Stimulated activated CD4-positive, alpha-beta T cell treated with anti-CD3 and anti-CD28 coated beads, TNF-alpha, amount 100 ng/mL, for 1 hour (primary cell): ENCODE measurements around the gene LRRN4CL.
"Not testable (repeated sequence)": the region's sequence is repeated elsewhere in the genome, so short reads cannot be mapped to it uniquely, and the experiment has no call there.

Source experiments
- DNase-seq, 3 donors: peaks; one replicate each; pipeline ENCODE4 v3.0.0-alpha.2; 2020; ENCODE audit warnings: low read depth in 3 of 3, low spot score in 1 of 3

The LRRN4CL gene

DNA sequence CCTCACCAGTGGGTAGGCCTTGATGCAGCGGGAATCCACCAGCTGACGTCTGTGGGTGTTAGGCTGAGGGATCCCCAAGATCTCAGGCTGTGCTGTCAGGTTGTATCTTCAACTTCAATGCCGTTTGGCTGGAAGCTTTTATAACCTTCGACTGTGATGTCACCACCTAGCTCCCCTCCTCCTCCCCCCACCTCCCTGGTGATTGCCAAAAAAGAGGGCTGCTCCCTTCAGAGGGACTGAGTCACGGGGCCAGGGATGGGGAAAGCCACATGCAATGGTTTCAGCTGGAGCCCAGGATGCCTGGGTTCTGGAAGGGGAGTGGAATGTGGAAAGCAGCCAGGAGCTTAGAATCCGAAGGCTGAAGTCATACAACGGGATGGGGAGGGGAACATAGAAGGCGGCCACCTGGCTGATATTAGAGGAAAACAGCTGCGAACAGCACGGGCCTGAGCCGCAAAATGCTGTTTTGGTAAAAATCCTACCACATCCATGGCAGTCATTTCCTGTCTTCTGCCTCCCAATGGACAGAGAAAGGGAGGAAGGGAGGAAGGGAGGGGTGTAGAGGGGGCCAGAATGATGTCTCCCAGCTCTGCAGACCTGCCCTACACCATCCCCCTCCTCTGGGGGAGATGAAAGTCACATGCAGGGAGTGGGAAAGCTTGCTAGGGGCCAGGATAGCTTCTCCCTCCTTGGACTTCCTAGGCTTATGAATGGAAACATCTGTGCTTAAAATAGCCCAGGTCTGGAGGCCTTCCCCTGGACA lies at the start of gene LRRN4CL:
LRRN4CL (minus strand) TSS at position 110 of the 763 bp plus-strand sequence. CDS start 1,022 bp downstream, outside the sequence.
- DNase-seq: no peak

DNA sequence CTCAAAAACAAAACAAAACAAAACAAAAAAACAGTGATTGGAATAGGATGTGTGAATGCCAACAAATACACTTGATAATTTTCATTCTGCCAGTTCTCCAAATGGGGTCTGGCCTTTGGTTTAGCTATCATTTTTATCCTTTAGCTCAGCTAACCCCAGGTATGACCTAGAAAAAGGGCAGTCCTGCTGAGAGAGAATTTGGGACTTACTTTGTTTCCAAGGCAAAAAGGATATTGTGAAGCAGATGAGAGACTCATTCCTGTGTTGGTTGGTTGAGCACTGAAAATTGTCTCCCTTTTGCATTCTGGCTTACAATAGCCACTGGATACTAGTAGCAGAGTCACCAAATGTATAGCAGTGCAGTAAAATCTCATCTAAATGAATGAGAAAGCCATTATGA lies 47.9 kb upstream of the LRRN4CL start:
- no peak for DNase-seq

GRCh38 chr11:62732830-62733229 lies 43.5 kb upstream of the LRRN4CL start:
- no peak for DNase-seq

GRCh38 chr11:62730076-62730475 lies 40.7 kb upstream of the LRRN4CL start:
- not testable (repeated sequence) for DNase-seq

DNA sequence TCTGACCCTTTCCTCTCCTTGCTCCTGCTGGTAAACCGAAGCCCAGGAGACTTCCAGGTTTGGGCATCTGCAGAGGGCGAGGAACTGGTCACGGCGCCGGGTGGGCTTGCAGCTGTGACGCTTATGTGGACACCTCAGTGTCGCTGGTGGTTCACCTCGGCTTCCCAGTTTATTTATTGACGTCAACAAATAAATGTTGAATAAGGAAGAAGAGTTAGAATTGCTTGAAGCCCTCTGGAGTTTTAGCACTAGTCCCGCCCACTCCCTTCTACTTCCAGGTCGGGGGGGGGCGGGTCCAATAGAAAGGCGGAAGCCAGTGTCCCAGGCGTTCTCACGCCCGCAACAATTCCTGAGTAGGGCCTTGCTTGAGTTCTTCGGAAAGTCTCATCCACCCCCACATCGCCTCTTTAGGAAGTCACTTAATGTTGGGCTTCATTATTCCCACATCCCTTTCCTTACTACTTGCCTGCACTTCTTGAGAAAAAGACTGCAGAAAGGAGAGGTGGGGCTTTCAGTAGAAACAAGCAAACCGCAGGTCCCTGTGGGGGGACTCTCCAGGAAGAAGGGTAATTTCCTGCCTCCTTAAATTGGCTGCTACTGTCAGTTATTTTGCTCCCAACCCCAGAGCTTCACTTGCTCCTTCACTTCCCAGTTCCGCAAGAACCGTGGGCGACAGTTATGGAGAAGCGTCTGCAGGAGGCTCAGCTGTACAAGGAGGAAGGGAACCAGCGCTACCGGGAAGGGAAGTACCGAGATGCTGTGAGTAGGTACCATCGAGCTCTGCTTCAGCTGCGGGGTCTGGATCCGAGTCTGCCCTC lies 39.0 kb upstream of the LRRN4CL start, which contains the start of gene TTC9C:
TTC9C (plus strand) TSS at position 316 of the 818 bp plus-strand sequence; CDS start at position 679, 363 bp downstream.
- DNase-seq: peak; percentile 58 to 69 (median 63)

- peak; percentile 43 to 68 (median 60) for DNase-seq
Measured at GRCh38 chr11:62727872-62728170, 38.5 kb upstream of the LRRN4CL start.

DNA sequence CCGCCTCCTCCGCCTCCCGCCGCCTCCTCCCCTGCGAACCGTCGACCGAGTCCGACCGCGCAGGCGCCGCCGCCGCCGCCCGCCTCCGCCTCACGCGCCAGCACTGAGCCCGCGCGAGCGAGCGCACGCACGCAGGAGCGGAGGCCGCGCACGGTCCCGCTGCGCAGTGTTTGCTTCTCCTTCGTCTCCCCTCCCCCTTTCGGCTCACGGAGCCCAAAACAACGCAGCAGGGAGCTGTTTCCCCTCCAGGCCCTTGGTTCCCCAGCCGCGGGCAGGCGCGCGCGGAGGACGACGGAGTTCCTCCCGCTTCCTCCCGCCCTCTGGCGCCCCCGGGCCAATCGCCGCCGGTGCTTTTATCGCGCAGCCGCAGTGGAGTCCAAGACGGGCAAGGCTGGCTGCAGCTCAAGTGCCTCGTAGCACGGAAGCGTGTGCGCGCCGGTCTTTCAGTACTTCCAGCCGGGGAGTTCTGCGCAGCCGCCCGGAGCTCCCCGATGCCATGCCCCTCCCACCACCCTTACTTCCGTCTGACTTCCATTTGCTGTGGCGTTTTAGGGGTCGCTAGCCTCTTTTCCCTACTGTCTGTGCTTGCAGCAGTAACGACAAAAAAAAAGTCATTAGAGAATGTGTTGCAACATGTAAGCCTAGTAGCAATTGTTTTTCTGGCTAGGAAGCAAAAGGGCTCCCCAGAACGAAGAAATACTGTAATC lies 38.0 kb upstream of the LRRN4CL start, which contains the start of gene HNRNPUL2:
HNRNPUL2 (minus strand) TSS at position 293 of the 707 bp plus-strand sequence. CDS start 301 bp downstream, outside the sequence.
- peak; percentile 95 to 98 (median 98) for DNase-seq

- DNase-seq: peak in 1 of 3 donors; percentile 33
Measured at GRCh38 chr11:62726915-62727164, 37.5 kb upstream of the LRRN4CL start.

GRCh38 chr11:62726156-62726914 lies 37.0 kb upstream of the LRRN4CL start:
- no peak for DNase-seq

DNA sequence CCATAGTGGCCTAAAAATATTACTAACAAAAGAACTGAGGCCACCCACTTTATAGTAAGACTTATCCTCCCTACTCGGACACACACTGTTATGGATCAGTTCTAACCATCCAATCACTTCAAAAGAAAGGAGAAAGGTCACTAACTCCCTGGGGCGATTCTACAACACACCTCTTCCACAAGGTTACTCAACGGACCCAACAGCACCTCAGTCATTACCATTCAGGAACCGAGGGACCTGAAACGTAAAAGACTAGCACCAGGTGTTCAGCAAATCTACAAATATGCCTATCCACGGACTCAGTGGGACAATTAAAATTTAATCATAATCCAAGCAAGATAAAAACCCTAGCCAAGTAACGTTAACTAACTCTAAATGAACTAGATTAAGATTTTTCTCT lies 36.3 kb upstream of the LRRN4CL start:
- no peak for DNase-seq

DNA sequence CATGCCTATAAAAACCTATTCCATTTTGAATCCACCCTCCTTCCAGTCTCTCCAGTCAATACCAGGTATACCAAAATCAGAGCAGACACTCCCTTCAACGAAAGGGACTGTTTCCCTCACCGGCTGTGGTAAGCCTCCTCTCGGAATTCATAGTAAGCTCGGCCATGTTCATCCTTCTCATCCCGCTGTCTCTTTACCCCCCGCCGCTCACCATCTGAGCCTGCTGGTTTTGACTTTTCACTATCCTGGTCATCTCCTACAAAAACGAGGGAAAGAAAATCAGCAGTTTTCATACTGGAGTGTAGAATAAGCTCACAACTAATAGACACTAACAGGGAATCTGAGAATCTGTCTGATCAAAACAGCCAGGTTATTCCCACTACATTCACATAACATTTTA lies 34.8 kb upstream of the LRRN4CL start:
- no peak for DNase-seq

DNA sequence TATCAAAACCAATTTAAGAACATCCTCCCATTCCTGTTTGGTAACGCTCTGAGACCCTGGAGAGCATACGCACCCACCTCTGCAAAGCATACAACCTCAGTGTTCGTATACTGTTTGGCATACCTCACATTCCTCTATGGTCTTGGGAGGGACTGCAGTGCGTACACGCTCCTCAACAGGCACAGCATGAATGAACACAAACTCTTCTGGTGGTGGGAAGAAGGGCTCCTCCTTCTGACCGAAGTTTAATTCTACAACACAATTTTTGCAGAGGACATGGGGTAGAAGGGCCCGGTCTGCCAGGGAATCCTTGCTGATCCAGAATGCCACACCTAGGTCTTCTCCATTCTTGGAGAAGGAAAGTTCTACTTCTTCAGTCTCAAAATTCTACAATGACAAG lies 32.7 kb upstream of the LRRN4CL start:
- DNase-seq: no peak

DNA sequence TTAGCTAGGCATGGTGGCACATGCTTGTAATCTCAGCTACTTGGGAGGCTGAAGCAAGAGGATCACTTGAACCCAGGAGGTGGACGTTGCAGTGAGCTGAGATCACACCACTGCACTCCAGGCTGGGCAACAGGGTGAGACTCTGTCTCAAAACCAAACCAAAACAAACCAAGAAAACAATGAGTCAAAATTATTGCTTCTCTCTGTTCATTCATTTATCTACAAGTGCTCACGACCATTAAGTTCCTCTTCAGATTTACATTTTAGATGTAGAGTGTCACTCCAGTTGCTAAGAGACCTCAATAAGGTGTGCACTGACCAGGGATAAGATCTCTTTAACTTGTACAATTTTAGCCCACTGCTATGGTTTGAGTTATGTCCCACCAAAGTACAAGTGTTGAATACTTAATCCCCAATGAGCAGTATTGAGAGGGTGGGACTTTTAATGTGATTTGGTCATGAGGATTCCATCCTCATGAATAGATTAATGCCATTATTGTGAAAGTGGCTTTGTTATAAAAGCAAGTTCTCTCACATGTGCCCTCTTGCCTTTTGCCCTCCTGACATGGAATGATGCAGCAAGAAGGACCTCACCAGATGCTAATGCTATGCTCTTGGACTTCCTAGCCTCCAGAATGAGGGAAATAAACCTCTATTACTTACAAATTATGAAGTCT lies 30.1 kb upstream of the LRRN4CL start:
- DNase-seq: no peak

DNA sequence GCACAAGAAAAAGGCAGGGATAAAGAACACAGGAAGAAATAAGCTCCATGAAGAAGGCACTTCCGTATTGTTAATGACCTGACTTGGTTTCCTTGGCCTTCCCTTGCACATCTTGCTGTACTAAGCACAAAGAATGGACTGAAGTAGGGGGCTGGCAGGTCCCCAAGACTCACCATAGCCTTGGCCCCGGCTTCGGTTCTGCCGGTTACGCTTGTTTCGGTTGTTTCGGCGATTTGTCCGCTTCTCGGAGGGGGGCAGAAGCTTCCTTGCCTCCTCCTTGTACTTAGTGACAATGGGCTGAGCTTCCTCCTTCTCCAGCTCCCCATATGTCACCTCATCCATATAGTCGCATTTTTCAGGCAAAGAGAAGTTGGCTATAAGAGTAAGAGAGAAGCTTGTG lies 27.5 kb upstream of the LRRN4CL start:
- DNase-seq: no peak

DNA sequence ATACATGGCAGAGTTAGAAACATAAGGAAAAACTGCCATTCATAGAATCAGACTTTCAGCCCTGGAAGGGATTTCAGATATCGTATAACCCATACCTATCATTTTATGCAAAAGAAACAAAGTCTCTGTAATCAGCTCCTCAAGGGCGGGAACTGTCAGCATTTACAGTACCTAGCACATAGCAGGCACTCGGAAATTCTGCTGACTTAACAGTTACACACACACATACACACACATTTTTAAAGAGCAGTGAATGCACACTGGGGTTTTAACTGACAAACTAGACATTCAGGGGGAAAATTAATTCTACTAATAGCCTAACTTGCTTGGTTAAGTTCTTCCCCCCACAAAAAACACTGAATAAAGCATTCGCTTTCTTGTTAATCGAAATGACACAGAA lies 26.9 kb upstream of the LRRN4CL start:
- DNase-seq: no peak

DNA sequence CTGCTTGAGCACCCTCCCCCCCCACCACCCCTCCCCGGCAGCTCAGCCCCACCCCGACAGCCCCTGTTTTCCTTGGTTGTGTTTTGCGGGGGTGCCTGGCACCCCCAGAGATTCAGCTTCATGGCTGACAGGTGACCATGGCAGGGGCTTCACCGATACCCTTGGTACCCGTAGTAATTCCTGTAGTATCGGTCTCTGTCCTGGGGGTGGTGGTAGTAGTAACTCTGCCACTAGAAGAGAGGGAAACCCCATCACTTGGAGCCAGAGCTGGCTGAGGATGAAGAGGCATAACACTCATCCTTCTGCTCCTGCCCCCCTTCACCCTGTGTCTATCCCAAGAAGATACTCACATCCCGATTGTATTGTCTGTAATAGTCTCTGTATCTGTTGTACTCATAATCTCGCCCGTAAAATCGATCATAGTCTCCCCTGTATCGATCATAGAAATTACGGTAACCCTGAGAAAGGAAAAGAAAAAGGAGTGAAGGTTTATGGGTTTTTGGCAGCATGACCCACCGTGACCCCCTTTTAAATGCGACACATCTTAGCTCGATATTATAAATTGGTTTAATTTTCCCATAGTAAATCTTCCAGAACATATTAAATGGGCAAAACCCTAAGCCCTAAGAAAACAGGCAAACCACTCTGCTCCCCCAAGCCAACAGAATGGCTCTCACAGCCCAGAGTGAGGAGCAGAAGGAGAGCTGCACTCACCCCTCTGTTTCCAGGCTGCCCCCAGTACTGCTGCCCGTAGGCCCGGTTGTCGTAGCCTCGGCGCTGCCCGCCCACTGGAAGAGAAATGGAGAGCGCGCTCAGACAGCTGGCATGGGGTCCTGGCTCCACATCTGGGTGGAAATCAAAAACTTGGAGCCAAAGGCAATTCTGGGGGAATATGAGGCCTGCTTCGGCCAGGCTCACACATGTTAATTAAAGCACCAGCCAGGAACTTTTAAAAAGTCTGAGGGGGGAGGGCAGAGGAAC lies 26.1 kb upstream of the LRRN4CL start:
- no peak for DNase-seq

DNA sequence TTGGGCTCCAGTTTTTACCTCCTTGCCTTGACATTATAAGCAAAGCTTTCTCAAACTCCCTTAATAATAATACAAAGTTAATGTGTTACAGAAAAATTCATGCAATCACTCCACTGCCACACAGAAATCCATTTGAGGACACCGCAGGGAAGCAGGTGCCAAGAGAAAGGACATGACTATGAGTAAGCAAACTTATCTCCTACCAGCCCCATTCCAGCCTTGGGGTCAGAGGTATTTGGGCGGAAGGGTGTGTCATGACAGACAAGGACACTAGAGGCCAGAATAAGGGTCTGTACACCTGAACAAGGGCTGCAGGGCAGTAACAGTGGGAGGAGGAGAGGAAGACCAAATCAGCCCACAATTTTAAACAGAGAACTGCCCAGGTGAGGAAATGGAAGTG lies 24.0 kb upstream of the LRRN4CL start:
- no peak for DNase-seq

- DNase-seq: no peak
Measured at GRCh38 chr11:62712861-62713260, 23.5 kb upstream of the LRRN4CL start.

DNA sequence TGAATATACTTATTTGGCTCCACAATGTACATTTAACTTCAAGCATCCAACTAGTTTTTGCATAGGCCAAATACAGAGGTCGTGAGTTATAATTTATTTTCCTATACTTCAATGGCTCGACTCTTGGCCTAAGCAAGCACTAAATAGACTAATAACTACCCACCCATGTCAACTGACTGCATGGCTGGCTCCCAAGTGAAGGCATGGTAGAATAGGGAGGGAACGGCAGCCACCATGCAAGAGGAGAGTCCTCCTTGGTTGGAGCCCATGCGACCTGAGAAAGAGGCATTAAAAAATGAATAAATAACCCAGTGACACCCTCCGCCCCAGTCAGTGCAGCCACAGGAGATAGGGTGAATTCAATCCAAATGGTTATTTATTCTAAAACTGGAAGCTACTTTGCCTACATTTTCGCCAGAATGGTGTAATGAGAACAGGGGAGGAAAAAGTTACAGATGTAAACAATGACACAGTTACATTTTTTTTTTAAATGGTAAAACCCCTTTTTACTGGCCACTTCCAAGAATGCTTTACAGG lies 23.0 kb upstream of the LRRN4CL start:
- DNase-seq: no peak
